Neuronal stem cell (in vitro differentiated cells): ENCODE results near the gene PWWP2A.

Experiments used
- DNase-seq: peaks from one replicate; pipeline ENCODE4 v3.0.0-alpha.2; 2013; ENCODE audit warnings: low spot score
- H2AFZ ChIP-seq: one replicate; pipeline ENCODE4 v1.6.1; 2013; ENCODE audit warnings: mild to moderate bottlenecking, low read length, inconsistent platforms
- H2AK5ac ChIP-seq: 2 replicates; pipeline ENCODE4 v1.6.1; 2013; ENCODE audit warnings: low read depth, mild to moderate bottlenecking, inconsistent platforms, low read length, moderate library complexity, mixed read lengths
- H2BK120ac ChIP-seq: 2 replicates; pipeline ENCODE4 v1.6.1; 2013; ENCODE audit warnings: low read depth, mild to moderate bottlenecking, inconsistent platforms, low read length, moderate library complexity, mixed read lengths
- H2BK12ac ChIP-seq: one replicate; pipeline ENCODE4 v1.6.1; 2013; ENCODE audit warnings: low read length, inconsistent platforms
- H2BK15ac ChIP-seq: 2 replicates; pipeline ENCODE4 v1.6.1; 2013; ENCODE audit warnings: mild to moderate bottlenecking, low read length, inconsistent platforms, mixed read lengths
- H2BK5ac ChIP-seq: one replicate; pipeline ENCODE4 v1.6.1; 2013; ENCODE audit warnings: inconsistent platforms, mild to moderate bottlenecking, low read length, moderate library complexity
- H3K14ac ChIP-seq: one replicate; pipeline ENCODE4 v1.6.1; 2013; ENCODE audit warnings: low read length, inconsistent platforms
- H3K18ac ChIP-seq: 2 replicates; pipeline ENCODE4 v1.6.1; 2013; ENCODE audit warnings: low read length, inconsistent platforms
- H3K23ac ChIP-seq: 2 replicates; pipeline ENCODE4 v1.6.1; 2013; ENCODE audit warnings: low read depth, mild to moderate bottlenecking, mixed read lengths, low read length, inconsistent platforms; ENCODE audit not compliant: poor library complexity
- H3K27ac ChIP-seq: replicated peaks from 3 replicates; pipeline ENCODE4 v1.5.1; 2013; ENCODE audit warnings: low read length, inconsistent platforms
- H3K27me3 ChIP-seq, 3 experiments: 2 replicates each; pipeline ENCODE4 v1.6.1; 2013; ENCODE audit warnings: low read length in 3 of 3, mild to moderate bottlenecking in 2 of 3, inconsistent platforms in 1 of 3, low read depth in 1 of 3, mixed read lengths in 1 of 3, moderate library complexity in 1 of 3; ENCODE audit not compliant: control insufficient read depth in 3 of 3, insufficient read depth in 3 of 3
- H3K36me3 ChIP-seq, 2 donors: replicated peaks in 1 of 2; 2 replicates each; pipeline ENCODE4 v1.6.1; 2013; ENCODE audit warnings: low read length in 2 of 2; ENCODE audit not compliant: control insufficient read depth in 2 of 2, insufficient read depth in 2 of 2
- H3K4ac ChIP-seq: 2 replicates; pipeline ENCODE4 v1.6.1; 2013; ENCODE audit warnings: inconsistent platforms, mild to moderate bottlenecking, low read length, moderate library complexity
- H3K4me1 ChIP-seq, 2 donors: 1 replicate in 1 of 2; 2 replicates in 1 of 2; pipeline ENCODE4 v1.6.1; 2013; ENCODE audit warnings: low read length in 2 of 2, low read depth in 1 of 2; ENCODE audit not compliant: control insufficient read depth in 2 of 2, insufficient read depth in 1 of 2
- H3K4me2 ChIP-seq: one replicate; pipeline ENCODE4 v1.6.1; 2013; ENCODE audit warnings: mild to moderate bottlenecking, low read length, inconsistent platforms; ENCODE audit not compliant: insufficient read depth, poor library complexity, severe bottlenecking
- H3K4me3 ChIP-seq, 2 donors: 2 replicates each; pipeline ENCODE4 v1.5.1; 2013; ENCODE audit warnings: low read length in 2 of 2, mild to moderate bottlenecking in 2 of 2, inconsistent platforms in 1 of 2, moderate library complexity in 1 of 2
- H3K79me1 ChIP-seq: one replicate; pipeline ENCODE4 v1.6.1; 2013; ENCODE audit warnings: low read depth, mild to moderate bottlenecking, inconsistent platforms, low read length, moderate library complexity
- H3K9ac ChIP-seq: one replicate; pipeline ENCODE4 v1.6.1; 2013; ENCODE audit warnings: mild to moderate bottlenecking, low read depth, low read length, inconsistent platforms; ENCODE audit not compliant: poor library complexity
- H3K9me3 ChIP-seq, 2 donors: replicated peaks in 1 of 2; 2 replicates each; pipeline versions ENCODE3 to v1.6.1; 2013; ENCODE audit warnings: low read length in 2 of 2, mild to moderate bottlenecking in 2 of 2, inconsistent platforms in 1 of 2, low read depth in 1 of 2, mixed read lengths in 1 of 2, moderate library complexity in 1 of 2; ENCODE audit not compliant: control insufficient read depth in 2 of 2, insufficient read depth in 1 of 2
- H4K8ac ChIP-seq: one replicate; pipeline ENCODE4 v1.6.1; 2013; ENCODE audit warnings: low read depth, mild to moderate bottlenecking, inconsistent platforms, low read length, moderate library complexity
- H4K91ac ChIP-seq: one replicate; pipeline ENCODE4 v1.6.1; 2013; ENCODE audit warnings: low read length, low read depth, mild to moderate bottlenecking, inconsistent platforms; ENCODE audit not compliant: poor library complexity
- WGBS, 2 donors: extraction: QIAGEN DNeasy Blood & Tissue Kit; methylation state at CpG; one replicate each; pipeline ENCODE4 v1.1.7; 2013; ENCODE audit warnings: missing lambda C conversion rate in 2 of 2, mixed read lengths in 1 of 2; ENCODE audit not compliant: insufficient read length in 2 of 2, insufficient replicate concordance in 1 of 2; ENCODE audit errors: extremely low coverage in 2 of 2; 5-methylcytosine and 5-hydroxymethylcytosine counted together

PWWP2A gene

DNA sequence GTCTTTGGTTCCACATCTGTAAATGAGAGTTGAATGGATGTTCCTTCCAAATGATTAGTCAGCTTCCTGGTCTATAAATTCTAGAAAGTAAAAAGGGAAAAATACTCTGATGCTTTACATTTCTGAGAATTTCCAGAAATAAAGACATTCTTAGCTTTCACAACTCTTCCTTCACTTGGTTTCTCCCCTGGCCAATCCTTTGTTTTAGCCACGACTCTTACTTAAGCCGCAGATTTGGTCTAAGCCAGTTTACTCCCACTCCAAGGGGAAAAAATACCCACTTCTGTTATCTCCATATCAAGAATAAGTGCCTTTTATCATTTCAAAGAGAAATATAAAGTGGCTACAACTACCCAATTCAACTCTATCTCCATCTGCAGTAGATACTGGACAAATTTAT, 29.7 kb downstream of the PWWP2A start:
- Histone ChIP-seq H3K9me3 (no peaks in the 10 kb centered on the region), H3K4me3 (no peak overlapping the region), H2AFZ (no peak overlapping the region), H2BK5ac (no peak overlapping the region), H2BK120ac (no peak overlapping the region), H3K14ac (no peak overlapping the region), H3K4me2 (no peak overlapping the region), H3K36me3 (peaks cover 8 to 44% of the 10 kb centered on the region in 2 donors), H4K91ac (no peak overlapping the region), H3K4me1 (peaks cover 0 to 3% of the 10 kb centered on the region in 2 donors), H2BK12ac (no peak overlapping the region), H2BK15ac (no peak overlapping the region), H3K27ac (no peak overlapping the region), H3K18ac (no peak overlapping the region), H3K79me1 (no peaks in the 10 kb centered on the region), H3K9ac (no peak overlapping the region), H3K23ac (no peak overlapping the region), H3K27me3 (no peaks in the 10 kb centered on the region), H2AK5ac (no peak overlapping the region), H3K4ac (no peak overlapping the region), H4K8ac (no peak overlapping the region)
- no CpG with 5 or more reads among the region's 2 CpGs for WGBS, 2 donors
- no peak for DNase-seq

DNA sequence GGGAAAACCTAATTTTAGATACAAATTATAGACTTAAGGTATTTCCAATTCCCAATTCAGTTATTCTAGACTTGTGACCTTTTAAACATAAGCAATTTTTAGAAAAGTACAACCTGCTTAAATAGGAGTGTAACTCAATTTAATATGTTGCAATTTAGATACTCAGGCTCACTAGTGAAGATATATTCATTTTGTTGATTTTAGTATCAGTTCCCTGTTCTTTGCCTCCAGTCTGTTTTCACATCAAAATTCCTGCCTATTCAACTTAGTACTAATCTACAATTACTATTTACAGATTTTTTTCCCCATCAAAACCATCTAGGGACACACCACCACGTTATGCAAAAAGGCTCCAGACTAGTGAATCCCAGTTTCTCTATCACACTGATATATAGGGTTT, 30.4 kb downstream of the PWWP2A start:
- H3K79me1 ChIP-seq = no peaks in the 10 kb centered on the region
- no peaks in the 10 kb centered on the region for H3K27me3 ChIP-seq
- no peak overlapping the region for H3K18ac ChIP-seq
- H3K9ac ChIP-seq = no peak overlapping the region
- WGBS, 2 donors = no CpG with 5 or more reads among the region's 1 CpG
- no peak overlapping the region for H2BK120ac ChIP-seq
- H3K4me1 ChIP-seq = peaks cover 0 to 3% of the 10 kb centered on the region in 2 donors
- DNase-seq = no peak
- H3K9me3 ChIP-seq = no peaks in the 10 kb centered on the region
- no peak overlapping the region for H2BK12ac ChIP-seq
- H4K8ac ChIP-seq = no peak overlapping the region
- no peak overlapping the region for H2BK15ac ChIP-seq
- H2BK5ac ChIP-seq = no peak overlapping the region
- H2AFZ ChIP-seq = no peak overlapping the region
- peaks cover 7 to 40% of the 10 kb centered on the region in 2 donors for H3K36me3 ChIP-seq
- no peak overlapping the region for H4K91ac ChIP-seq
- no peak overlapping the region for H3K14ac ChIP-seq
- no peak overlapping the region for H3K4me3 ChIP-seq
- H3K4ac ChIP-seq = no peak overlapping the region
- H3K27ac ChIP-seq = no peak overlapping the region
- no peak overlapping the region for H3K4me2 ChIP-seq
- H3K23ac ChIP-seq = no peak overlapping the region
- H2AK5ac ChIP-seq = no peak overlapping the region

DNA sequence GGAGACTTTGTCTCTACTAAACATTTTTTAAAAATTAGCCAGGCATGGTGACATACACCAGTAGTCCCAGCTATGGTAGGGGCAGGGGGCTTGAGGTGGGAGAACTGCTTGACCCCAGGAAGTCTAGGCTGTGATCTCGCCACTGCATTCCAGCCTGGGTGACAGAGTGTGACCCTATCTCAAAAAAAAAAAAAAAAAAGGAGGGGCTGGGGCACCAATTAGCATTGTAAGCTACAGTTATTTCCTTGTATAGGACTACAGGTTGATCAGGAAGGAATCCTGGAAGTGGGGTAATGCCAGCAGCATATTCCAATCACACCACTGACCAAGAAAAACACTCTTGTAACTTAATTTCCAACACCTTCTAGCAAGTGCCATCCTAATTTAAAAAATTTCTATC, 32.1 kb downstream of the PWWP2A start:
- no peak overlapping the region for H3K18ac ChIP-seq
- H3K4ac ChIP-seq = no peak overlapping the region
- no peak overlapping the region for H2BK5ac ChIP-seq
- H2BK15ac ChIP-seq = no peak overlapping the region
- no peak overlapping the region for H2BK12ac ChIP-seq
- H4K8ac ChIP-seq = no peak overlapping the region
- no peak overlapping the region for H3K4me3 ChIP-seq
- H3K4me2 ChIP-seq = no peak overlapping the region
- no peak overlapping the region for H3K27ac ChIP-seq
- no peak overlapping the region for H4K91ac ChIP-seq
- no peak overlapping the region for H2AFZ ChIP-seq
- H3K79me1 ChIP-seq = no peaks in the 10 kb centered on the region
- no peak overlapping the region for H3K9ac ChIP-seq
- no CpG with 5 or more reads among the region's 1 CpG for WGBS, 2 donors
- H2BK120ac ChIP-seq = no peak overlapping the region
- no peak overlapping the region for H2AK5ac ChIP-seq
- H3K4me1 ChIP-seq = peaks cover 4 to 14% of the 10 kb centered on the region in 2 donors
- no peak overlapping the region for H3K23ac ChIP-seq
- no peaks in the 10 kb centered on the region for H3K9me3 ChIP-seq
- peaks cover under 1 to 24% of the 10 kb centered on the region in 2 donors for H3K36me3 ChIP-seq
- DNase-seq = no peak
- H3K14ac ChIP-seq = no peak overlapping the region
- H3K27me3 ChIP-seq = no peaks in the 10 kb centered on the region

DNA sequence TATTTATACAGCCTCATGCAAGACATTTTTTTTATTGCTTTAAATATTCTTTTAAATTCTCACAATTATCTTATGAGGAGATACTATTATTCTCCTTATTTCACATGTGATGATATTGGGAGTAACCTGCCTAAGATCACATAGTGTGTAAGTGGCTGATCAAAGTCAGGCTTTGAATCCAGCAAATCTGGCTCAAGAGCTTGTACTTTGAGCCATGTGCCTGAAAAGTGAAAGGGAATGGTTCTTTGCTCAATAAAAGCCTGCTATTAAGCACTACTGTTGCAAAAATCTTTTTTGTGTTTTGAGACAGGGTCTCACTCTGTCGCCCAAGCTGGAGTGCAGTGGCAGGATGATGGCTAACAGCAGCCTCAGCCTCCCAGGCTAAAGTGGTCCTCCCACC, 35.1 kb downstream of the PWWP2A start:
- Histone ChIP-seq H3K9me3 (no peaks in the 10 kb centered on the region), H2BK120ac (no peak overlapping the region), H3K23ac (no peak overlapping the region), H3K79me1 (no peaks in the 10 kb centered on the region), H3K36me3 (peaks cover 1 to 12% of the 10 kb centered on the region in 2 donors), H3K18ac (no peak overlapping the region), H2BK5ac (no peak overlapping the region), H2AK5ac (no peak overlapping the region), H3K27ac (no peak overlapping the region), H4K91ac (no peak overlapping the region), H3K4me2 (no peak overlapping the region), H2BK12ac (no peak overlapping the region), H3K27me3 (no peaks in the 10 kb centered on the region), H2AFZ (no peak overlapping the region), H3K4me1 (peaks cover 4 to 14% of the 10 kb centered on the region in 2 donors), H3K4me3 (no peak overlapping the region), H2BK15ac (no peak overlapping the region), H3K4ac (no peak overlapping the region), H3K14ac (no peak overlapping the region), H3K9ac (no peak overlapping the region), H4K8ac (no peak overlapping the region)
- whole genome bisulfite sequencing, 2 donors = no CpG with 5 or more reads among the region's 1 CpG
- no peak for DNase-seq
